B cell (primary cell): ENCODE results near the gene SPEN. TPM values are rescaled to one million over a fixed set of nuclear protein-coding genes. Genes with fewer than 3 reads are reported as not detected.

ENCODE experiments used
- ATAC-seq: fragments of 200-7000 bp; cut with Tn5 transposase; one replicate; pipeline ENCODE4 v1.10.0; 2021; ENCODE audit warnings: low read depth, mild to moderate bottlenecking, moderate number of reproducible peaks, moderate library complexity
- CTCF ChIA-PET: fragments of 350-600 bp; sonication (Branson Sonifier 250); formaldehyde crosslinking; loops from one replicate; lab custom pipeline; 2021; ENCODE audit warnings: antibody characterized with exemption, inconsistent platforms; lab: Charles Lee
- POLR2A ChIA-PET: fragments of 350-600 bp; sonication (Branson Sonifier 250); formaldehyde crosslinking; loops from one replicate; lab custom pipeline; 2021; ENCODE audit warnings: antibody characterized with exemption; lab: Charles Lee
- DNase-seq: peaks from one replicate; pipeline ENCODE4 v3.0.0; 2013
- H2AFZ ChIP-seq: 2 replicates; pipeline ENCODE4 v1.6.1; 2012; ENCODE audit warnings: mild to moderate bottlenecking, low read depth, low read length; ENCODE audit not compliant: insufficient read depth, poor library complexity, severe bottlenecking
- H3K27ac ChIP-seq, 2 donors: 1 replicate in 1 of 2; 2 replicates in 1 of 2; pipeline ENCODE4 v1.5.1; 2012 to 2013; ENCODE audit warnings: low read length in 2 of 2, mild to moderate bottlenecking in 2 of 2, moderate library complexity in 1 of 2
- H3K27me3 ChIP-seq, 4 experiments: fragments of 200-600 bp in 1 of 4; sonication (generic) in 1 of 4; replicated peaks in 1 of 4; 1 replicate in 2 of 4; 2 replicates in 2 of 4; pipeline versions ENCODE4 v1.6.1 to v1.7.0; 2013 to 2016; ENCODE audit warnings: low read length in 3 of 4, mild to moderate bottlenecking in 2 of 4, mixed read lengths in 1 of 4, moderate library complexity in 1 of 4; ENCODE audit not compliant: insufficient read depth in 4 of 4, control insufficient read depth in 3 of 4; ENCODE audit errors: control extremely low read depth in 1 of 4
- H3K36me3 ChIP-seq, 2 experiments: replicated peaks in 1 of 2; 1 replicate in 1 of 2; 2 replicates in 1 of 2; pipeline versions ENCODE4 v1.6.1 to v1.7.1; 2013; ENCODE audit warnings: low read length in 1 of 2; ENCODE audit not compliant: insufficient read depth in 2 of 2, control insufficient read depth in 1 of 2; ENCODE audit errors: control extremely low read depth in 1 of 2, extremely low read depth in 1 of 2
- H3K4me1 ChIP-seq, 2 donors: fragments of 200-600 bp in 1 of 2; sonication (generic) in 1 of 2; 1 replicate in 1 of 2; 2 replicates in 1 of 2; pipeline versions ENCODE4 v1.5.1 to v1.6.1; 2013 to 2017; ENCODE audit warnings: low read length in 2 of 2; ENCODE audit not compliant: control insufficient read depth in 2 of 2, insufficient read depth in 2 of 2
- H3K4me2 ChIP-seq: replicated peaks from 2 replicates; pipeline ENCODE3; 2012; ENCODE audit warnings: mild to moderate bottlenecking, low read depth, low read length; ENCODE audit not compliant: poor library complexity, severe bottlenecking
- H3K4me3 ChIP-seq, 5 experiments: fragments of 200-600 bp in 1 of 5; sonication (generic) in 1 of 5; 1 replicate in 3 of 5; 2 replicates in 2 of 5; pipeline versions ENCODE4 v1.5.1 to v1.7.0; 2011 to 2016; ENCODE audit warnings: low read length in 4 of 5, mild to moderate bottlenecking in 4 of 5, low read depth in 2 of 5, control low read depth in 1 of 5, moderate library complexity in 1 of 5; ENCODE audit not compliant: insufficient read depth in 1 of 5; ENCODE audit errors: control extremely low read depth in 1 of 5, extremely low read depth in 1 of 5
- H3K79me2 ChIP-seq: fragments of 200-600 bp; sonication (generic); one replicate; pipeline ENCODE4 v1.6.0; 2016; ENCODE audit warnings: low read length; ENCODE audit not compliant: control insufficient read depth, insufficient read depth
- H3K9ac ChIP-seq: fragments of 200-600 bp; sonication (generic); 2 replicates; pipeline ENCODE4 v1.6.1; 2017; ENCODE audit warnings: mild to moderate bottlenecking, low read length, moderate library complexity
- H3K9me3 ChIP-seq, 3 donors: one replicate each; pipeline versions ENCODE4 v1.6.1 to v1.7.1; 2013; ENCODE audit warnings: low read length in 2 of 3; ENCODE audit not compliant: control insufficient read depth in 2 of 3, insufficient read depth in 1 of 3; ENCODE audit errors: control extremely low read depth in 1 of 3
- H4K20me1 ChIP-seq: 2 replicates; pipeline ENCODE4 v1.6.0; 2012; ENCODE audit warnings: mild to moderate bottlenecking, low read length; ENCODE audit not compliant: insufficient read depth, control insufficient read depth, poor library complexity, severe bottlenecking
- H3K27ac Mint-ChIP-seq: one replicate; pipeline ENCODE4 v1.8.0; 2021; ENCODE audit warnings: mixed read lengths
- H3K27me3 Mint-ChIP-seq: one replicate; pipeline ENCODE4 v1.8.0; 2021; ENCODE audit warnings: mixed read lengths
- H3K4me1 Mint-ChIP-seq: one replicate; pipeline ENCODE4 v1.8.0; 2021; ENCODE audit warnings: mixed read lengths
- H3K4me3 Mint-ChIP-seq: one replicate; pipeline ENCODE4 v1.8.0; 2021; ENCODE audit warnings: mixed read lengths
- H3K9me3 Mint-ChIP-seq: one replicate; pipeline ENCODE4 v1.8.0; 2022; ENCODE audit warnings: mixed read lengths; ENCODE audit not compliant: insufficient read depth
- CTCF ChIP-seq: fragments of 200-600 bp; IDR thresholded peaks from one replicate; pipeline ENCODE4 v1.8.0; 2022; ENCODE audit warnings: antibody characterized with exemption, mild to moderate bottlenecking
- EZH2 ChIP-seq: IDR thresholded peaks from 2 replicates; pipeline ENCODE4 v1.6.1; 2012; ENCODE audit warnings: borderline replicate concordance, low read depth, mild to moderate bottlenecking, moderate library complexity, low read length; ENCODE audit not compliant: insufficient read depth, poor library complexity, severe bottlenecking
- WGBS: methylation state at CpG from one replicate; pipeline ENCODE4 v1.1.5; 2013; ENCODE audit warnings: missing lambda C conversion rate; ENCODE audit not compliant: insufficient coverage; 5-methylcytosine and 5-hydroxymethylcytosine counted together
- intact Hi-C: fragments of 100-400 bp; cut with micrococcal nuclease; formaldehyde crosslinking; loops from one replicate; pipeline ENCODE4 v1.10.0; 2022
- polyA plus RNA-seq: library from polyadenylated mRNA; depleted of rRNA; stranded (reverse); fragments of >200 nt; gene quantifications from 2 replicates; pipeline ENCODE4 v1.2.3, GENCODE V29; 2012
- total RNA-seq, 2 donors: library from RNA; stranded (reverse); fragments of 120-200 nt in 1 of 2; gene quantifications; 1 replicate in 1 of 2; 2 replicates in 1 of 2; pipeline versions ENCODE4 v1.2.3 to v1.2.4, GENCODE V29; 2013 to 2022

SPEN gene
- total and polyA plus RNA-seq, 2 donors (not counting 1 experiment from before 2014, with no cell fraction given) = 29.1 to 126 TPM

- Mint-ChIP-seq H3K4me1 (peaks cover 37% of the 10 kb centered on the region), H3K27ac (no peak overlapping the region), H3K4me3 (no peak overlapping the region), H3K9me3 (no peaks in the 10 kb centered on the region), H3K27me3 (no peaks in the 10 kb centered on the region)
- intact Hi-C loops = no loop called here
- no peak for DNase-seq
- ChIA-PET POLR2A (no interaction called here), CTCF (no interaction called here)
- H3K79me2 ChIP-seq = peaks cover 100% of the 10 kb centered on the region
- H3K36me3 ChIP-seq = peaks cover 5 to 10% of the 10 kb centered on the region in 2 experiments
- no peak overlapping the region for H2AFZ ChIP-seq
- ATAC-seq = no peak
- H3K9me3 ChIP-seq = no peaks in the 10 kb centered on the region
- peaks cover 81% of the 10 kb centered on the region for H4K20me1 ChIP-seq
- H3K4me1 ChIP-seq = no peaks in the 10 kb centered on the region
- no peak for TF ChIP-seq CTCF
- no peak for TF ChIP-seq EZH2
- no peak overlapping the region for H3K4me3 ChIP-seq
- no peaks in the 10 kb centered on the region for H3K27me3 ChIP-seq
- no peak overlapping the region for H3K4me2 ChIP-seq
- H3K9ac ChIP-seq = no peak overlapping the region
- 100% methylated on average over 8 of the region's 9 CpGs for WGBS
- H3K27ac ChIP-seq = no peak overlapping the region
Observed at GRCh38 chr1:15899266-15899665, 51.8 kb downstream of the SPEN start.

- peaks cover 5 to 10% of the 10 kb centered on the region in 2 experiments for H3K36me3 ChIP-seq
- 96% methylated on average over 5 of the region's 8 CpGs for WGBS
- H3K27me3 Mint-ChIP-seq = no peaks in the 10 kb centered on the region
- intact Hi-C loops = no loop called here
- DNase-seq (no peak), ATAC-seq (no peak)
- no peak for TF ChIP-seq CTCF
- TF ChIP-seq EZH2 = no peak
- POLR2A ChIA-PET = no interaction called here
- H3K4me1 ChIP-seq = no peaks in the 10 kb centered on the region
- H3K4me3 ChIP-seq = no peak overlapping the region
- no peaks in the 10 kb centered on the region for H3K27me3 ChIP-seq
- no peak overlapping the region for H3K4me3 Mint-ChIP-seq
- H3K79me2 ChIP-seq = peaks cover 100% of the 10 kb centered on the region
- no peak overlapping the region for H3K27ac Mint-ChIP-seq
- no peak overlapping the region for H3K27ac ChIP-seq
- CTCF ChIA-PET = interaction anchor here (1.0 kb wide), 1 partner anchor 85 kb away, joined by 3 read pairs; no protein-coding TSS in a partner anchor
- no peaks in the 10 kb centered on the region for H3K9me3 ChIP-seq
- H4K20me1 ChIP-seq = peaks cover 74% of the 10 kb centered on the region
- no peak overlapping the region for H3K9ac ChIP-seq
- H2AFZ ChIP-seq = no peak overlapping the region
- H3K9me3 Mint-ChIP-seq = no peaks in the 10 kb centered on the region
- H3K4me1 Mint-ChIP-seq = peaks cover 35% of the 10 kb centered on the region
- no peak overlapping the region for H3K4me2 ChIP-seq
Observed at GRCh38 chr1:15900662-15901279, 53.3 kb downstream of the SPEN start.
